Type B pancreatic cell (in vitro differentiated cells): ENCODE data around the gene DHRS7. TPM values are rescaled to one million over a fixed set of nuclear protein-coding genes. Genes with fewer than 3 reads are reported as not detected.

Experiments
- DNase-seq: peaks from one replicate; pipeline ENCODE4 v3.0.0; 2021; ENCODE audit warnings: mixed read lengths; ENCODE audit not compliant: unreplicated experiment; ENCODE audit errors: extremely low spot score
- H3K27ac Mint-ChIP-seq: 2 replicates; pipeline ENCODE4 v1.8.0; 2021; ENCODE audit warnings: mild to moderate bottlenecking, mixed read lengths
- H3K27me3 Mint-ChIP-seq: 2 replicates; pipeline ENCODE4 v1.8.0; 2021; ENCODE audit warnings: mixed read lengths
- H3K36me3 Mint-ChIP-seq: 2 replicates; pipeline ENCODE4 v1.8.0; 2021; ENCODE audit warnings: mixed read lengths
- H3K4me1 Mint-ChIP-seq: one replicate; pipeline ENCODE4 v1.8.0; 2021; ENCODE audit warnings: mixed read lengths; ENCODE audit not compliant: unreplicated experiment
- H3K4me3 Mint-ChIP-seq: 2 replicates; pipeline ENCODE4 v1.8.0; 2021; ENCODE audit warnings: mild to moderate bottlenecking, mixed read lengths
- H3K9me3 Mint-ChIP-seq: 2 replicates; pipeline ENCODE4 v1.8.0; 2021; ENCODE audit warnings: mixed read lengths
- total RNA-seq: library from RNA; stranded (reverse); gene quantifications from 2 replicates; pipeline ENCODE4 v1.2.1, GENCODE V29; 2021; ENCODE audit warnings: low replicate concordance
- TF ChIP-seq, protein P1 (sequence below): fragments of 200-600 bp; sonication (generic); conservative IDR thresholded peaks from 2 replicates; pipeline ENCODE4 v1.5.0; 2021; ENCODE audit warnings: antibody characterized with exemption, mild to moderate bottlenecking

Gene DHRS7
- total RNA-seq, 1 donor from 2014 or later, result 57.3 TPM

DNA sequence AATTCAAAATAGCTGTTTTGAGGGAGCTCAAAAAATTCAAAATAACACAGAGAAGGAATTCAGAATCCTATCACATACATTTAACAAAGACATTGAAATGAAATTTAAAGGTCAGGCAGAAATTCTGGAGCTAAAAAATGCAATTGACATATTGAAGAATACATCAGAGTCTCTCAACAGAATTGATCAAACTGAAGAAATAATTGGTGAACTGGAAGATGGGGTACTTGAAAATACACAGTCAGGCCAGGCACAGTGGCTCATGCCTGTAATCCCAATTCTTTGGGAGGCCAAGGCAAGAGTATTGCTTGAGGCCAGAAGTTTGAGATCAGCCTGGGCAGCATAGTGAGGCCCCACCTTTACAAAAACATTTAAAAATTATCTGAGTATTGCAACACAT, 34.1 kb upstream of the DHRS7 start:
- peaks cover 5% of the 10 kb centered on the region for H3K9me3 Mint-ChIP-seq
- no peak overlapping the region for H3K4me3 Mint-ChIP-seq
- no peaks in the 10 kb centered on the region for H3K27me3 Mint-ChIP-seq
- TF ChIP-seq, protein P1, sequence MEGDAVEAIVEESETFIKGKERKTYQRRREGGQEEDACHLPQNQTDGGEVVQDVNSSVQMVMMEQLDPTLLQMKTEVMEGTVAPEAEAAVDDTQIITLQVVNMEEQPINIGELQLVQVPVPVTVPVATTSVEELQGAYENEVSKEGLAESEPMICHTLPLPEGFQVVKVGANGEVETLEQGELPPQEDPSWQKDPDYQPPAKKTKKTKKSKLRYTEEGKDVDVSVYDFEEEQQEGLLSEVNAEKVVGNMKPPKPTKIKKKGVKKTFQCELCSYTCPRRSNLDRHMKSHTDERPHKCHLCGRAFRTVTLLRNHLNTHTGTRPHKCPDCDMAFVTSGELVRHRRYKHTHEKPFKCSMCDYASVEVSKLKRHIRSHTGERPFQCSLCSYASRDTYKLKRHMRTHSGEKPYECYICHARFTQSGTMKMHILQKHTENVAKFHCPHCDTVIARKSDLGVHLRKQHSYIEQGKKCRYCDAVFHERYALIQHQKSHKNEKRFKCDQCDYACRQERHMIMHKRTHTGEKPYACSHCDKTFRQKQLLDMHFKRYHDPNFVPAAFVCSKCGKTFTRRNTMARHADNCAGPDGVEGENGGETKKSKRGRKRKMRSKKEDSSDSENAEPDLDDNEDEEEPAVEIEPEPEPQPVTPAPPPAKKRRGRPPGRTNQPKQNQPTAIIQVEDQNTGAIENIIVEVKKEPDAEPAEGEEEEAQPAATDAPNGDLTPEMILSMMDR, result no peak
- no peak overlapping the region for H3K27ac Mint-ChIP-seq
- no peaks in the 10 kb centered on the region for H3K36me3 Mint-ChIP-seq
- no peak for DNase-seq
- H3K4me1 Mint-ChIP-seq, result no peaks in the 10 kb centered on the region

DNA sequence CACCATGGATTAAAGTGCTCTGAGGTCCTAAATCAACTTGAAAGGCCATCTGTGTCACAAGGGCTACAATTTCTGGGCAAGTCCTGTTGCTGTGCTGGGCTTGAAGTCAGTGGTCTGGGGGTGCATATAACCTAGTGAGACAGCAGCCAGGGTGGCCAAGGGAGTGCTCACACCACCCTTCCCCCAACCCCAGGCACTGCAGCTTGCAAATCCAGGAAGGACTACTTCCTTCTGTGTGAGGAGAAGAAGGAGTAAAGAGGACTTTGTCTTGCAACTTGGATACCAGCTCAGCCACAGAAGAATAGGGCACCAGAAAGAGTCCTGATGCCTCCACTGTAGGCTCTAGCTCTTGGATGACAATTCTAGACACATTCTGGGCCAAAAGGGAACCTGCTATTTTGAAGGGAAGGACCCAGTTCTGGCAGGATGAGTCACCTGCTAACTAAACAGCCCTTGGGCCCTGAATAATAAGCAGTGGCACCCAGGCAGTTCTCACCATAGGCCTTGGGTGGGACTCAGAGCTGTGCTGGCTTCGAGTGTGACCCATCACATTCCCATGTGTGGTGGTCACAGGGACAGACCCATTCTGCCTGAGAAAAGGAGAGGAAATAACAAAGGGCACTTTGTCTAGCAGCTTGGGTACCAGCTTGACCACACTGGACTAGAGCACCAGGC, 32.6 kb upstream of the DHRS7 start:
- peaks cover 5% of the 10 kb centered on the region for H3K9me3 Mint-ChIP-seq
- H3K27me3 Mint-ChIP-seq, result no peaks in the 10 kb centered on the region
- no peak for DNase-seq
- no peaks in the 10 kb centered on the region for H3K4me1 Mint-ChIP-seq
- H3K36me3 Mint-ChIP-seq, result no peaks in the 10 kb centered on the region
- no peak overlapping the region for H3K27ac Mint-ChIP-seq
- TF ChIP-seq, protein P1, result no peak
- H3K4me3 Mint-ChIP-seq, result no peak overlapping the region

DNA sequence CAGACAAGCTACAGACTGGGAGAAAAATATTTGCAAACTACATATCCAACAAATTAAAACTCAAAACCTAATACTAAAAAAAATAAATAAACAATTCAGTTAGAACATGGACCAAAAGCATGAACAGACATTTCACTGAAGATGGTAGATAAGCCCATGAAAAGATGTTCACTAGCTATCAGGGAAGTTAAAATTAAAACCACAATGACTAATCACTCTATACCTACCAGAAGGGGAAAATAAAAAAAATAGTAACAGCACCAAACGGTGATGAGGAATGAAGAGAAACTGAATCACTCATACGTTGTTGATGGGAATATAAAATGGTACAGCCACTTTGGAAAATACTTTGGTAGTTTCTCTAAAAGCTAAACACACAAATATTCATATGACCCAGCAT, 31.1 kb upstream of the DHRS7 start:
- no peak for DNase-seq
- TF ChIP-seq, protein P1, result no peak
- Mint-ChIP-seq H3K4me3 (no peak overlapping the region), H3K27ac (no peak overlapping the region), H3K9me3 (peaks cover 5% of the 10 kb centered on the region), H3K4me1 (no peaks in the 10 kb centered on the region), H3K27me3 (no peaks in the 10 kb centered on the region), H3K36me3 (no peaks in the 10 kb centered on the region)

DNA sequence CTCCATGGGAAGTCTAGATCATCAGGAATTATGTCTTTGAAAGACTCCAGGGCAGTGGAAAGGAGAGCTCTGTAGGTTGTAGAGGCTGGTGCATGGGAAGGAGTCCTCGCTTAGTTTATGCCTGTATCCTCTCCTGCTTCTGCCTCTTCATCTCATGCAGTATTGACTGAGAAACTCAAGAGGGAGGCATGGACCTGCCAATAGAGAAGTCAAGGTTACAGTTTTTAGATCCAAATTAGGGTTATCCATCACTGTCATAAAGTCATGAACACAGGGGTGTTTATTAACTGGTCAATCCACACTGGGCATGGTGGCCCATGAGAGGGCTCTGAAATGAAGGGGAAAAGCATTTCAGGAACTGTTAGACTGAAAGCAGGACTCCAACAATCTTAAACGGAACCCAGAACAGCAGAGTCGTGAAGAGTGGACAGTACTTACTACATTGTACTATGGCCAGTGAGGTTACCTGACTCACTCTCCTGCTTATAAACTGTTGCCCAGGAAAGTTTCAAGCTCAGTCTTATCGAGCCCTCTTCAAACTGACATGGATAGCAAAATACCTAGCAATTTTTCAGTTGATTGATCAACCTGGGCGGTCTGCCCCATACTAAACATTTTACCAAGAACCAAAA, 30.1 kb upstream of the DHRS7 start:
- H3K4me3 Mint-ChIP-seq, result no peak overlapping the region
- no peaks in the 10 kb centered on the region for H3K27me3 Mint-ChIP-seq
- no peak for DNase-seq
- no peaks in the 10 kb centered on the region for H3K4me1 Mint-ChIP-seq
- no peaks in the 10 kb centered on the region for H3K36me3 Mint-ChIP-seq
- no peak overlapping the region for H3K27ac Mint-ChIP-seq
- H3K9me3 Mint-ChIP-seq, result peaks cover 5% of the 10 kb centered on the region
- TF ChIP-seq, protein P1, result no peak

DNA sequence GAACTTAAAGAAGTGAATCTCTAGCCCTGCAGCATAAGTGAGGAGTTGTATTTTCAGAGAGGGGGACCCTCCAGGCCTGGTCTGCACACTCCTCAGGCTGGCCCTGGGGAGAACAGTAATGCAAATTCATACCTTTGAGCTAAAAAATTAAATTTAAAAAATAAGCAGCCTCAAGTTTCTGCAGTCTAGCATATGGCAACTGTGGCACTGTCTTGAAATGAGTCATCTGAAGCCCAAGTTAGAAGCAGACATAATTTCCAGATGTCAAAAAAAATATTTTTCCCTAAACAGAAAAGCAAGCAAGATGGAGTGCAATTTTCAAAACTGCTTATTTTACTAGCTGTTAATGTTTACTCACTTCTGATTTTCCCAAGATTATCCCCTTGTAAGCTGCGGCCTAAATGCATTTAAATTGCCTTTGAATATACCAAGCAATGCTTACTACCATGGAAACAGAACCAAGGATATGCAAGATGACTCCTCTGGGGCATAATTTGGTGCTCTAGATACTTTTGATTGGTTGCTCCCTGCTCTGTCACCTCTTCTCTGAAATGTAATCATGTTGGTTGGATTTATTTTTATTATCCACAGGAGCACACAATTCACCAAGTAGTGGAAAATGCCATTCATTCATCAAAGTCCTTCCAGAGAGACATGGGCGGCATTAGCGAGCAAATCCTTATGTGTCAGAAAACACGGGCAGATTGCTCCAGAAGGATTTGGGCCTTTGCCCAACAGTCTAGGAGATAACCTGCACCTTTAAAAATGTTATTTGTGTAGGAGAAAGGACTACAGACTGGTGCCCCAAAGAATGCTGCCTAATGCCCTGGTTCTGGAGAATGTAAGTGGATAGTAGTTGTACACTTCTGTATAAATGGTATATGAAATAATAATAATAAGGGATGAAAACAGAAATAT, 25.0 kb upstream of the DHRS7 start:
- no peaks in the 10 kb centered on the region for H3K4me1 Mint-ChIP-seq
- no peaks in the 10 kb centered on the region for H3K9me3 Mint-ChIP-seq
- no peaks in the 10 kb centered on the region for H3K27me3 Mint-ChIP-seq
- TF ChIP-seq, protein P1, result no peak
- H3K36me3 Mint-ChIP-seq, result no peaks in the 10 kb centered on the region
- no peak for DNase-seq
- H3K27ac Mint-ChIP-seq, result no peak overlapping the region
- H3K4me3 Mint-ChIP-seq, result no peak overlapping the region
